AG10803 (cell line): ENCODE data around the gene NOP10.

Source experiments
- DNase-seq: peaks from one replicate; pipeline ENCODE4 v3.0.0; 2010; ENCODE audit warnings: low read depth
- H3K4me3 ChIP-seq: 2 replicates; pipeline ENCODE4 v1.5.1; 2011; ENCODE audit warnings: mild to moderate bottlenecking, low read length, control low read depth
- TF ChIP-seq, protein P1 (sequence below): conservative IDR thresholded peaks from 2 replicates; pipeline ENCODE4 v1.5.1; 2011; ENCODE audit warnings: mild to moderate bottlenecking, low read length, control low read depth, inconsistent platforms

The NOP10 gene

GRCh38 chr15:34370129-34370528 lies 27.2 kb upstream of the NOP10 start:
- no peak for DNase-seq
- TF ChIP-seq, protein P1, sequence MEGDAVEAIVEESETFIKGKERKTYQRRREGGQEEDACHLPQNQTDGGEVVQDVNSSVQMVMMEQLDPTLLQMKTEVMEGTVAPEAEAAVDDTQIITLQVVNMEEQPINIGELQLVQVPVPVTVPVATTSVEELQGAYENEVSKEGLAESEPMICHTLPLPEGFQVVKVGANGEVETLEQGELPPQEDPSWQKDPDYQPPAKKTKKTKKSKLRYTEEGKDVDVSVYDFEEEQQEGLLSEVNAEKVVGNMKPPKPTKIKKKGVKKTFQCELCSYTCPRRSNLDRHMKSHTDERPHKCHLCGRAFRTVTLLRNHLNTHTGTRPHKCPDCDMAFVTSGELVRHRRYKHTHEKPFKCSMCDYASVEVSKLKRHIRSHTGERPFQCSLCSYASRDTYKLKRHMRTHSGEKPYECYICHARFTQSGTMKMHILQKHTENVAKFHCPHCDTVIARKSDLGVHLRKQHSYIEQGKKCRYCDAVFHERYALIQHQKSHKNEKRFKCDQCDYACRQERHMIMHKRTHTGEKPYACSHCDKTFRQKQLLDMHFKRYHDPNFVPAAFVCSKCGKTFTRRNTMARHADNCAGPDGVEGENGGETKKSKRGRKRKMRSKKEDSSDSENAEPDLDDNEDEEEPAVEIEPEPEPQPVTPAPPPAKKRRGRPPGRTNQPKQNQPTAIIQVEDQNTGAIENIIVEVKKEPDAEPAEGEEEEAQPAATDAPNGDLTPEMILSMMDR: no peak
- no peak overlapping the region for H3K4me3 ChIP-seq

GRCh38 chr15:34367101-34368081 lies 24.5 kb upstream of the NOP10 start, which contains the start of gene LPCAT4:
Gene LPCAT4, minus strand, starts transcription at chr15:34367196. Its CDS starts 96 bp downstream, at chr15:34367100.
- H3K4me3 ChIP-seq: peak within 1 kb of the TSS; percentile 95
- DNase-seq: peak; percentile 83
- TF ChIP-seq, protein P1: peak; percentile 73

DNA sequence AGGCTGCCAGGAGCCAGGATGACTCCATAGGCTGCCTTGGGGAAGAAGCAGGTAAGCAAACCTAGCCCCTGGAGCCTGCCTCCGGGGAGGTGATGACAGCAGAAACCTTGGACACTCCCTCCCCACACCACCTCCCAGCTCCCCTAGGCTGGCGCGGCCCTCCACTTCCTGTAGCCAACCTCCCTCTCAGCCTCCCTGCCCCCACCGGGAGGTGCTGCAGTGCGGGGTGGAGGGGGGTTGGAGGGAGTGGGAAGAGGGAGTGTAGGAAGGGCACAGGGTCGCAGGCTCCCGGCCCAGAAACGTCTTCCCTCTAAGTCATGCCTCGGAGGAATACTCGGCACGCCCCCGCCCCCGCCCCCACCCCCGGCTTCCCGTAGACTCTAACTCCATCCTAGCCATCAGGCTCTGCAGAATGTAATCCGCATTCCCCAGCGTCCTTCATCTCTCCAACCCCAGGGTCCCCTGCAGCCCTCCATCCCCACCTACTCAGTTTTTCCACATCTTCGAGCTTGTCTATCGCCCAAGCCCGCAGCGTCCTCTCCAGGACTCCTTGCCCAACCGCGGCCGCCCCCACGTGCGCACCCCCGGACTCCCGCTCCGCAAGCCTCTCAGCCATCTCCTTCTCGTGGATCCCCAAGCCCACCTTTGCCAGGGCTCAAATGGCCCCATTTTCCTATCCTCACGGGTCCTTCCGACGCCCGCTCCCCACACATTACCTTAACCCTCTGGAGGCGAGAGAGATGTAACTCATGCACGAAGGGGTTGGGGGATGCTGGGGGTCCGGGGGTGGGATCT lies 23.5 kb upstream of the NOP10 start:
- peak; percentile 20 for DNase-seq
- peak overlapping the region; percentile 82 for H3K4me3 ChIP-seq
- TF ChIP-seq, protein P1: no peak

- TF ChIP-seq, protein P1: no peak
- DNase-seq: no peak
- H3K4me3 ChIP-seq: peak overlapping the region; percentile 82
Measured at GRCh38 chr15:34365836-34366235, 22.9 kb upstream of the NOP10 start.

DNA sequence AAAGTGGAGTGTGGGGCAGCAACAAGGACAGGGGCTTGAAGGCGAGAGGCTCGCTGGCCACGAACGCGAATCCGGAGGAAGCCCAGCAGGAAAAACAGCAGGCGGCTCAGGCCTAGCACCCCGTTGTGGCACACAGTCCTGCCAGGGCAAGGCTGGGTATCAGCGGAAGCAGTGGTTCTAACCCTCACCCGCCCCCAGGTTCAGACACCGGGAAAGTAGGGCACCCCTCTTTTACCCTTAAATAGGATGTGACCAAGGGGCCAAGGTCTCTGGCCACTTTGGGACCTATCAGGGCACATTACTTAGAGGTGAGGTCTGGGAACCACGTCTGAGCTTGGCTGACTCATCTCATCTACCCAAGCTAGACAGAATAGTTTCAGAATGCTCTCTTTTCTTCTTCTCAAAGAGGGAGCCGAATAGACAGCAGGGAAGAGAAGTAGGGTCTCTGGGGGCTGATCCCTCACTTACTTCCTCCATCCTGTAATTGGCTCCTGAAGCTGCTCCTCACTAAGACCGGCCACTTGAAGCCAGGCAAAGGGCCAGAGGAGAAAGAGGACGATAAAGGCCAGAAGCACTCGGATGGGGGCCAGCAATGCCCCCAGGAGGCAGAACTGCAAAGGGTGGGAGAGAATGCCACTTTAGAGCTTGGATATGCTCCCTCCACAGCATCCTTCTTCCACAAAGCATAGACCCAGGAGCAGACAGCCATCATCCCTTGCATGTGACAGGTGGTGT lies 22.3 kb upstream of the NOP10 start:
- TF ChIP-seq, protein P1: no peak
- DNase-seq: no peak
- peak overlapping the region; percentile 82 for H3K4me3 ChIP-seq

GRCh38 chr15:34364041-34364440 lies 21.1 kb upstream of the NOP10 start:
- TF ChIP-seq, protein P1: no peak
- DNase-seq: no peak
- no peak overlapping the region for H3K4me3 ChIP-seq
